Neural cell (in vitro differentiated cells): Measurements from ENCODE around the gene PCDHGA8.

Experiments used
- CTCF ChIP-seq: fragments of 450-650 bp; IDR thresholded peaks from 2 replicates; pipeline ENCODE4 v1.5.1; 2014; ENCODE audit warnings: antibody characterized with exemption, mild to moderate bottlenecking, moderate library complexity; ENCODE audit not compliant: poor library complexity, severe bottlenecking
- EP300 ChIP-seq: fragments of 450-650 bp; conservative IDR thresholded peaks from 2 replicates; pipeline ENCODE4 v1.6.1; 2014; ENCODE audit warnings: antibody characterized with exemption, mild to moderate bottlenecking, moderate library complexity; ENCODE audit not compliant: poor library complexity, severe bottlenecking
- EZH2 ChIP-seq: fragments of 200-600, 300-800 bp; shearing (Covaris generic), sonication (generic); IDR thresholded peaks from 2 replicates; pipeline ENCODE4 v1.6.1; 2014; ENCODE audit warnings: antibody characterized with exemption, low read length, borderline replicate concordance, mild to moderate bottlenecking; ENCODE audit not compliant: insufficient read depth, poor library complexity, severe bottlenecking
- MXI1 ChIP-seq: fragments of 450-650 bp; conservative IDR thresholded peaks from 2 replicates; pipeline ENCODE4 v1.6.1; 2014; ENCODE audit warnings: antibody characterized with exemption, mild to moderate bottlenecking; ENCODE audit not compliant: poor library complexity, severe bottlenecking
- POLR2AphosphoS5 ChIP-seq: IDR thresholded peaks from 2 replicates; pipeline ENCODE4 v1.6.1; 2012
- REST ChIP-seq: IDR thresholded peaks from 2 replicates; pipeline ENCODE4 v1.6.1; 2012; ENCODE audit warnings: borderline replicate concordance
- SMC3 ChIP-seq: fragments of 450-650 bp; conservative IDR thresholded peaks from 2 replicates; pipeline ENCODE4 v1.6.1; 2014; ENCODE audit warnings: antibody characterized with exemption, mild to moderate bottlenecking, moderate library complexity; ENCODE audit not compliant: poor library complexity
- TAF1 ChIP-seq: IDR thresholded peaks from 2 replicates; pipeline ENCODE4 v1.6.1; 2012; ENCODE audit warnings: low read depth

DNA sequence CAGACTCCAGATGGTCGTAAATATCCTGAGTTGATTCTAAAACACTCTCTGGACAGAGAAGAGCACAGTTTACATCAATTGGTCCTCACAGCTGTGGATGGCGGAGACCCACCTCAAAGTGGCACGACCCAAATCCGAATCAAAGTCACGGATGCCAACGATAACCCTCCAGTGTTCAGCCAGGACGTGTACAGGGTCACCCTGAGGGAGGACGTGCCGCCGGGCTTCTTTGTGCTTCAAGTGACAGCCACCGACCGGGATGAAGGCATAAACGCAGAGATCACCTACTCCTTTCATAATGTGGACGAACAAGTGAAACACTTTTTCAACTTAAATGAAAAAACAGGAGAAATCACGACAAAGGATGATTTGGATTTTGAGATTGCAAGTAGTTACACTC is 31.7 kb upstream of the PCDHGA8 start:
- no peak for TF ChIP-seq CTCF
- no peak for TF ChIP-seq SMC3
- no peak for TF ChIP-seq REST
- no peak for TF ChIP-seq MXI1
- TF ChIP-seq TAF1: no peak
- no peak for TF ChIP-seq POLR2AphosphoS5
- no peak for TF ChIP-seq EZH2
- TF ChIP-seq EP300: no peak
